ENCODE data around the gene CEP70. TPM values are rescaled to one million over a fixed set of nuclear protein-coding genes. Genes with fewer than 3 reads are reported as not detected.

Gene CEP70
- total and polyA plus RNA-seq, 12 donors = 10.6 to 32.2 (median 23.8) TPM

- intact Hi-C loops (cut with DNase I) = no loop called here
- TF ChIP-seq, protein P1, sequence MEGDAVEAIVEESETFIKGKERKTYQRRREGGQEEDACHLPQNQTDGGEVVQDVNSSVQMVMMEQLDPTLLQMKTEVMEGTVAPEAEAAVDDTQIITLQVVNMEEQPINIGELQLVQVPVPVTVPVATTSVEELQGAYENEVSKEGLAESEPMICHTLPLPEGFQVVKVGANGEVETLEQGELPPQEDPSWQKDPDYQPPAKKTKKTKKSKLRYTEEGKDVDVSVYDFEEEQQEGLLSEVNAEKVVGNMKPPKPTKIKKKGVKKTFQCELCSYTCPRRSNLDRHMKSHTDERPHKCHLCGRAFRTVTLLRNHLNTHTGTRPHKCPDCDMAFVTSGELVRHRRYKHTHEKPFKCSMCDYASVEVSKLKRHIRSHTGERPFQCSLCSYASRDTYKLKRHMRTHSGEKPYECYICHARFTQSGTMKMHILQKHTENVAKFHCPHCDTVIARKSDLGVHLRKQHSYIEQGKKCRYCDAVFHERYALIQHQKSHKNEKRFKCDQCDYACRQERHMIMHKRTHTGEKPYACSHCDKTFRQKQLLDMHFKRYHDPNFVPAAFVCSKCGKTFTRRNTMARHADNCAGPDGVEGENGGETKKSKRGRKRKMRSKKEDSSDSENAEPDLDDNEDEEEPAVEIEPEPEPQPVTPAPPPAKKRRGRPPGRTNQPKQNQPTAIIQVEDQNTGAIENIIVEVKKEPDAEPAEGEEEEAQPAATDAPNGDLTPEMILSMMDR (IDR thresholded peaks at IDR 0.05) = no peak
- Histone ChIP-seq H3K4me1 (peaks cover 0 to 20% (median 0%) of the 10 kb centered on the region in 9 donors), H3K9me3 (no peaks in the 10 kb centered on the region), H3K27me3 (no peaks in the 10 kb centered on the region), H3K27ac (no peak overlapping the region), H3K4me3 (no peak overlapping the region), H3K36me3 (no peaks in the 10 kb centered on the region)
- no peak for DNase-seq
- ATAC-seq = no peak
- 76 to 79% methylated on average over 6 of the region's 6 CpGs for WGBS, 2 donors
Measured at GRCh38 chr3:138463724-138464490, 130.2 kb downstream of the CEP70 start.

- ATAC-seq = no peak
- DNase-seq = no peak
Measured at GRCh38 chr3:138461896-138462295, 132.2 kb downstream of the CEP70 start.

DNA sequence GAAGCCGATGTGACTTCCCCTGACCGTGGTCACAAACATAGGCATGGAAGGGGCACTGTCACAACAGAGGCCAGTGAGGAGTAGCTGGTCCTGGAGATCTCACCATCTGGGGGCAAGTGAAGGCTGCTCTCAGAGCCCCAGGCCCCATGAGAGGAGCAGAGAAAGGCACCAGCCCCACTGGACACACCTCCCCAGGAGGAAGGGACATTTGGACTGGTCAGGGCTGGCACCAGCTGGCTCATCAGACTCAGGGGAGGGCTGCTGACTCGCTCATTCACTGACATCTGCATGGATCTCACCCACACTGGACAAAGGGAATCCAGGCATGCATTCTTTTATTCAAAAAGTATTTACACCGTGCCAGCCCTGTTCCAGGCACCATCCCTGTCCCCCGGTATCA, 132.8 kb downstream of the CEP70 start:
- H3K4me3 ChIP-seq = no peak overlapping the region
- TF ChIP-seq, protein P1 (IDR thresholded peaks at IDR 0.05) = no peak
- peaks cover 0 to 18% (median 0%) of the 10 kb centered on the region in 9 donors for H3K4me1 ChIP-seq
- H3K27me3 ChIP-seq = no peaks in the 10 kb centered on the region
- no peak overlapping the region for H3K27ac ChIP-seq
- DNase-seq = no peak
- H3K36me3 ChIP-seq = no peaks in the 10 kb centered on the region
- H3K9me3 ChIP-seq = no peaks in the 10 kb centered on the region
- 84% methylated on average over 5 of the region's 5 CpGs for WGBS, 2 donors
- ATAC-seq = no peak
- intact Hi-C loops (cut with DNase I) = no loop called here

More at GRCh38 chr3:138461896-138462295, 132.2 kb downstream of the CEP70 start:
- no peak overlapping the region for H3K27ac ChIP-seq
- TF ChIP-seq, protein P1 (IDR thresholded peaks at IDR 0.05) = no peak
- H3K9me3 ChIP-seq = no peaks in the 10 kb centered on the region
- H3K36me3 ChIP-seq = no peaks in the 10 kb centered on the region
- peaks cover 0 to 12% (median 0%) of the 10 kb centered on the region in 9 donors for H3K4me1 ChIP-seq
- intact Hi-C loops (cut with DNase I) = no loop called here
- H3K4me3 ChIP-seq = no peak overlapping the region
- no peaks in the 10 kb centered on the region for H3K27me3 ChIP-seq
- 79 to 88% methylated on average over 4 of the region's 4 CpGs for WGBS, 2 donors

DNA sequence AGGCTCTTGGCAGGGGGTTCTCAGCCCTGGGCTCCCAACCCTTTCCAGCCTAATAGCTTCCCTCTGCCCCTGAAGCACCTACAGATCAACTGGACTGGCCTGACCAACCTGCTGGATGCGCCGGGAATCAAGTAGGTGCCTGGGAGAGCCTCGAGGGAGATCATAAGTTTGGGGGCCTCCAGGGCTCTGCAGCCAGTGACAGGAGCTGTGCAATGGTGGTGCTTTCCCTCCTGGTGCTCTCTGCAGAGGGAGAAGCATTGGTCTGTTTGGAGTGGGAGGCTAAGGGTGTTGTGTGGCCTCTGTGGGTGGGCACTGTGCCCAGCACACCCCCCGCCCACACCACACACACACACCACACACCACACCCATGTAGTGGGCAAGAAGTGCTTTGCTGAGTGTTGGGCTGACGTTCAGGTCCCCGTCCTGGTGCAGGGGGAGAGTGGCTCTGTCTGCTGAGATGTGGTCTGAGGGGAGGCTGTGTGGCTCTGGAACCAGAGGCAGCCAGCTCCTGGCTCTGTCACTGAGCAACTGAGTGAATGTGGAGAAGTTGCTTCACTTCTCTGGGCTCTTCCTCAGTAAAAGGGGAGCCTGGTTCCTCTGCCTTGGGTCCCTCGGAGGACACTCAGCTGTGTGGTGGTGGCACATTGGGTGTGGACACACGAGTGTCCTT, 133.4 kb downstream of the CEP70 start:
- Histone ChIP-seq H3K27me3 (no peaks in the 10 kb centered on the region), H3K4me1 (peaks cover 0 to 18% (median 0%) of the 10 kb centered on the region in 9 donors), H3K36me3 (no peaks in the 10 kb centered on the region), H3K27ac (no peak overlapping the region), H3K9me3 (no peaks in the 10 kb centered on the region), H3K4me3 (no peak overlapping the region)
- intact Hi-C loops (cut with DNase I) = no loop called here
- WGBS, 2 donors = 80 to 82% methylated on average over 8 of the region's 8 CpGs
- ATAC-seq = no peak
- DNase-seq = no peak
- TF ChIP-seq, protein P1 (IDR thresholded peaks at IDR 0.05) = no peak
